ENCODE measurements around the gene DENND2D.
"Not testable (repeated sequence)": the region's sequence is repeated elsewhere in the genome, so short reads cannot be mapped to it uniquely, and the experiment has no call there.

Gene DENND2D

DNA sequence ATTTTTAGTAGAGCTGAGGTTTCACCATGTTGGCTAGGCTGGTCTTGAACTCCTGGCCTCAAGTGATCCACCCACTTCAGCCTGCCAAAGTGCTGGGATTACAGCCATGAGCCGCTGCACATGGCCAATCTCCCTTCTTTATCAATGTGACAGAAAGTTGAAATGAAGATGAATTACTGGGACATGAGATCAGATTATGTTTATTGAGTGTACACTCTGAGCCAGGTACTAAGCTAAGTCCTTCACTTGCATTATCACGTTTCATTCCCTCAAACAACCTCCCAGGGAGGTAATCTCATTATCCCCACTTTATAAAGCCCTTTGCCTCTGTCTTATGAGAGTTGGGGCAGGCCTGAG lies 20.8 kb upstream of the DENND2D start:
- DNase-seq, result peak; percentile 89

DNA sequence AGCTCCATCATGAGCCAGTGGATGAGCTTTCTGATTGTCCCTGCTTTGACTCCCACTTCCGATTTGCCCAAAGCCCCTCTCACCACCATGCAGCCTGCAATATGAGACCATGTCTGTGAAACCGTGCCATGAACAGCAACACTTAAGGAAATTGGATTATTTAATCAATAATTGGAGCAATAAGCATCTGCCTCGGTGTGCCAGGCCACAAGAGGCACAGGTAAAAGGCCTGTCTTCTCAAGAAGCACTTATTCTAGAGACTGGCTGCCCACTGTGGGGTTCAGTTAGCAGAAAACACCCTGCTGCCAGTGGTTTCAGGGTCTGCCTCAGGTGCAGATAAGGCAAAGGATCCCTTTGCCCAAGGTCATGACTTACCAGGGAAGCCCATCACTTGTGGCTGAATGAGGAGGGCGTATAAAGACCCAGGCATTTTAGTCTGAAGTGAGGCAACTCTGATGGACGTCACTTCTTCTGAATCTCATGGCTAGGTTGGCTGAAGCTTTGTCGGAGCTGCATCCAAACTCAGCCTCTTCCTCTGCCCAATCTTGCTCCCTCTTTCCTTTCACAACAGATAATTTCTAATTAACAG lies 19.9 kb upstream of the DENND2D start:
- no peak for DNase-seq

DNA sequence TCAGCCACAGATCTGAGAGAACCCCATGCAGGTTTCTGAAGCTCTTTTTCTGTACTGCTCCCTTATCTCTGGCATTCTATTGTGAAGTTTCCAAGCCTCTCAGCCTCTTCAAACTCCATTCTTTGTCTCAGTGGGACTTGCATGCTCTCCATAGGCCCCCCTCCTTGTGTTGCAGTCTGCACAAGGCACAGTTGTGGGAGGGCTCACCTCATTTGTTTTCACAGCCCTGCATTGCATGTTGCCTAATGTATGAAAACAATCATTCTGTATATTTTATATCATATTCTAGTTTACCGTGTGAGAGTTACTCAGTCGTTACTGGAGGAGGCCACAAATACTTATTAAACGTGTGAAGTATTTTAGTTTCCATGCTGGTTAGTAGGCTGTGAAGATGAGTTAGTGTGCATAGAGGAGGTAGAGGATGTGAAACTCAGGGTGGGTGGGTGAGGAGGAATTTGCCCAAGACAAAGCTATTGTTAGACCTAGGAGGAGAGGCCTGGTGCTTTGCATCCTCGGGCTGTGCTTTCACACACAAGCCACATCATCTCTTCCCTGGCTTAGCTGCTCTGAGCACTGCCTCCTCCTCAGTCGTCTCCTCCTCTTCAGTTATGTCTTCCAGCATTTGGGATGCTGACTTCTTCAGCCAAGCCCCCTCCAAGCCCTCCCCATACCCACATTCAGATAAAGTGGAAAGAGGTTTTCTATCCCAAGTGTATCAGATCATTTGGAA lies 19.3 kb upstream of the DENND2D start:
- DNase-seq, result no peak

- DNase-seq, result no peak
These were observed 18.5 kb upstream of the DENND2D start for GRCh38 chr1:111218701-111219556.

DNA sequence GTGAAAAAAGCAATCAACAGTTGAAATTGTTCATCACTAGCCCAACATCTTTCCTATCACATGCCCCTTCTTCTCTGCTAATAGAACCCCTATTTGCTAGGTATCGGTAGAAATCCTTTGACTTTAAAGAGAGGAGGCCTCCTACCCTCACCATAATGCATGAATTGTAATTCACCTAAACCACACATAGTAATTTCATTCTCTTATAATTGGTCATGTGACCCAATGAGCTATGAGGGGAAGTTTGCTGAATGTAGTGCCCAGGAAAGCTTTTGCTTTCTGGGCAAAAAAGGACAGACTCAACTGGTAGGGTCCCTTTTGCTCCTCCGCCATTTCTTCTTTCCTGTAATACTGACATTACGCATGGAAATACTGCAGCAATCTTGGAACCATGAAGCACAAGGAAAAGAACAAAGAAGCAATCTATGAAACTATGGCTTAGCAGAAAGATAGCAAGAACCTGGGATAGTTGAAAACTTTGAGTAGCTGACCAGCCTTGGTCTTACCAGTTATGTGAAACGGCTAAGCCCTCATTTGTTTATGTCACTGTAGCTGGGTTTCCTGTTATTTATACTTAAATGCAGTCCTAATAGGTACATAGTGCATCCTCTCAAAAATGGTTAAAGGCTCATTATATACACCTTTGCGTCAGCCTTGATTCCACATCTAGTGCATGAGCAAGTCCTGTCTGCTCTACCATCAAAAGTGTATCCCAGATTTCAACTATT lies 16.9 kb upstream of the DENND2D start:
- no peak for DNase-seq

DNA sequence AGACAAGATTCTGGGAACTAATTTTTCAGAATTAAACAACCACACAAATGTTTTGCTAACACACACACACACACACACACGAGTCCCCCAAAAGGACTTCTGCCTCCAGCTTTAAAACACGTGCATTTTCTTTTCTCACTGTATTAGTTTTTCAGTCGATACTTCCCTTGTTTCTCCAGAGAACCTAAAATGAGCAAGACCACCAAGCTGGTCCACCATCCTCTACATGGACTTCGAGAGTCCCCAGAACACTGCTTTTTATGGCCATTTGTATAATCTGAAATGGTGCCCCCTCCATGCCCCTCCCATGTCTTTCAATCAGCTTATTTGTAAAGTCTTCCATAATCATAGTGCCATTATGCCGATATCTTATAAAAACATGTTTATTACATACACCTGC lies 16.3 kb upstream of the DENND2D start:
- no peak for DNase-seq

- not testable (repeated sequence) for DNase-seq
These were observed 14.8 kb upstream of the DENND2D start for GRCh38 chr1:111215285-111215684.

GRCh38 chr1:111214884-111215283 lies 14.4 kb upstream of the DENND2D start:
- no peak for DNase-seq

GRCh38 chr1:111214074-111214801 lies 13.8 kb upstream of the DENND2D start:
- no peak for DNase-seq

- no peak for DNase-seq
These were observed 13.0 kb upstream of the DENND2D start for GRCh38 chr1:111213412-111213811.

GRCh38 chr1:111212634-111213335 lies 12.3 kb upstream of the DENND2D start:
- no peak for DNase-seq

DNA sequence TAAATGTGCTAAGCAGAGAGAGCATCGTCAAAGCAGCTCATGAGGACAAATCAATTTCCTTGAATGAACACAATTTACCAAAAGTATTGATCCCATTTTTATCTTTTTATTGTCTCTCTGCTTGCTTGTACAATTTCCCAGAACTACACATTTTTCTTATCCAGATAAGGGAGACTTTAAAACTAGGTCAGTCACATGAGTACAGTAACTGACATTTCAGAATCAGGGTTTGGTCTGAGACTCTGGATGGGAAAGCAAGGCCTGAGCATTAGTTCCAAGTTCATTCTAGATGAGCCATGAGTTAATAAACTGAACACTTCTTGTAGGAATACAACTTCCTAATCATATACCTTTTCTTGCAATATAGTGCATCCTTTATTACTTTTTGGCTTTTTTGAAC lies 11.5 kb upstream of the DENND2D start:
- no peak for DNase-seq

- DNase-seq, result no peak
These were observed 9.2 kb upstream of the DENND2D start for GRCh38 chr1:111209622-111210021.

GRCh38 chr1:111208921-111209320 lies 8.5 kb upstream of the DENND2D start:
- peak; percentile 32 for DNase-seq

DNA sequence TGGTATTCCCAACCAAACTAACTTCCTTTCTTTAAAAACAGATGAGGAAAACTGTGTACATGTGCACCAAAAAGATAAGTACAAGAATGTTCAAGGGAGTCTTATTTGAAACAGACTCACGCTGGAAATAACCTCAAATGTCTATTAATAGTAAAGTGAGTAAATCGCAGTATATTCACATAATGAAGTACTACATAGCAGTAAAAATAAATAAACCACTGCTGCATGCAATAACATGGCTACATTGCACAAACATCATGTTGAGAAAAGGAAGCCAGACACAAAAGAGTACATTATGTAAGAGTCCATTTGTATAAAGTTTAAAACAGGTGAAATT lies 5.2 kb upstream of the DENND2D start:
- DNase-seq, result no peak

- no peak for DNase-seq
These were observed 4.7 kb upstream of the DENND2D start for GRCh38 chr1:111204983-111205713.

DNA sequence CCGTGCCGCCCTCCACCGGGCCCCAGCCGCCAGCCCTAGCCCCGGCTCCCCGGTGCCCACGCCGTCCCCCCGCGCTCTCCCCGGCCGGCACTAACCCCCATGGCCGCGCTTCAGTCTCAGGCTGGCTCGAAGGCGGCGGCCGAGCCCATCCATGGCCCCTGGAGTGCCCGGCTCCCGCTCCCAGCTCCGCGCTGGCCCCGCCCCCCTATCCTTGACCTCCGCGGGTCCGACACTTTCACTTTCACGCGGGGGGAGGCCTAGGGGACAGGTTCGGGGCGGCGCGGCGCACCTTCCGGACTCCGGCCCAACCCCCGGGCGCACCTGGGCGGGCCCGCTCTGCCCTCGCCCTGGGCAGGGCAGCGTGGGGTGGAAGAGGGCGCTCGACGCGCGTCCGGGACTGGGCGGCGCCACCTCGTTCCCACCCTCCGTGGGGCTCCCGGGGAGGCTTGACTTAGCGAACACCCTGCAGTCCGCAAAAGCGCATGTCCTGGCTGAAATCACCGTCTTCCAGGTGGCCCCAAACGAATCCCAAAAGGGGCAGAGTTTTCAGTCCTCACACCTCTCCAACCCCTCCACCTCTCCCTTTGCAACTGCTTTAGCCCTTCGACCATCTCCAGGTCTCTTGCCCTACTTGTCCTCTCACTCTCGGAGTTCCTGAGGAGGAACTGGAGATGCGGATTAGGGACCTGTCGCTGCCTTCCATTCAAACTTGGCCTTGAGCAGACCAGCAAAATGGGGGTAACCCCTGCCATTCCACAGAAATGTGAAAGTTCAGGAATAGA lies 3.9 kb upstream of the DENND2D start:
- DNase-seq, result peak; percentile 20

DNA sequence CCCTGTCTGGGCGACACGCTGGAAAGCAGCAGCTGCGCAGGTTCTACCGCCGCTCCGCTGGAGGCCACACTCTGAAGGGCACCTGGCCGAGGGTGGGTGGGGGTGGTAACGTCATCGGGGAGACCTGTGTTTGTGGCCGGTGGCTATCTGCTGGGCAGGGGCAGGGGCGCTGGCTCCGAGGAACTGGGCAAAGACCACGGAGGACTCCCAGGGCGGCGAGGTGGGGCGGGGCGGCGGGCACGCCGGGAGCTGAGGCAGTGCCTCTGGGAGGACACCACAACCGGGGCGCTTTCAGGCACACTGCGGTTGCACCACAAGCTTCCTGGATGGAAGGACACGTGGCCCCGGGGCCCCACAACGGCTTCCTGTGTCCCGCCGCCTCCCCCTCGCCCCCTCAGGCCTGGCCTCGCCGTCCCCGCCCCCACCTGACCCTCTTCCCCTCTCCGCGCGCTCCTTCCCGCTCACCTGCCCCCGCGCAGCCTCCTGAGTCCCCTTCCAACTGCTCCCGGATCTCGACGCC lies 3.3 kb upstream of the DENND2D start:
- DNase-seq, result peak; percentile 39

- DNase-seq, result no peak
These were observed 2.5 kb upstream of the DENND2D start for GRCh38 chr1:111202707-111203623.
